A549 (cell line): ENCODE measurements around the gene GPATCH4. TPM values are rescaled to one million over a fixed set of nuclear protein-coding genes. Genes with fewer than 3 reads are reported as not detected.

Experiments used
- ATAC-seq, 2 experiments: fragments of 200-7000 bp in 1 of 2; fragments of >200 bp in 1 of 2; cut with Nextera tagmentation in 1 of 2; cut with Tn5 transposase in 1 of 2; 3 replicates each; pipeline versions ENCODE4 v1.8.0 to v1.9.1; 2018 to 2020; ENCODE audit warnings: mild to moderate bottlenecking in 1 of 2, moderate library complexity in 1 of 2
- CTCF ChIA-PET: fragments of 300-600 bp; sonication (Branson Sonifier 250); formaldehyde crosslinking; extraction: SDS; loops from one replicate; lab custom pipeline; 2021; ENCODE audit warnings: antibody characterized with exemption, inconsistent platforms; lab: Yijun Ruan, JAX
- POLR2A ChIA-PET: fragments of 350-600 bp; formaldehyde crosslinking; extraction: SDS; loops from one replicate; lab custom pipeline; 2021; ENCODE audit warnings: antibody characterized with exemption, inconsistent platforms; lab: Yijun Ruan, JAX
- DNase-seq, 2 experiments: peaks; one replicate each; pipeline versions ENCODE4 v3.0.0 to v3.0.0-alpha.2; 2011 to 2016; ENCODE audit warnings: low read depth in 1 of 2, low spot score in 1 of 2
- FAIRE-seq: peaks from 2 replicates; lab custom pipeline; 2011; peaks lifted over from hg19 to GRCh38; lab: Jason Lieb, UNC
- H3K27ac ChIP-seq, 2 experiments: fragments of >200 bp; sonication (Bioruptor Twin); formaldehyde crosslinking; 3 replicates each; pipeline ENCODE4 v1.5.1; 2016 to 2017
- H3K4me1 ChIP-seq: fragments of >200 bp; sonication (Bioruptor Twin); formaldehyde crosslinking; 3 replicates; pipeline ENCODE4 v1.6.1; 2016
- H3K4me2 ChIP-seq: fragments of >200 bp; sonication (Bioruptor Twin); formaldehyde crosslinking; 3 replicates; pipeline ENCODE4 v1.6.1; 2016
- H3K4me3 ChIP-seq: fragments of >200 bp; sonication (Bioruptor Twin); formaldehyde crosslinking; 3 replicates; pipeline ENCODE4 v1.5.1; 2016
- H3K9me3 ChIP-seq: fragments of >200 bp; sonication (Bioruptor Twin); formaldehyde crosslinking; 3 replicates; pipeline ENCODE4 v1.6.1; 2016
- CTCF ChIP-seq: fragments of >200 bp; sonication (Bioruptor Twin); formaldehyde crosslinking; IDR thresholded peaks from 3 replicates; pipeline ENCODE4 v1.5.1; 2016
- EHMT2 ChIP-seq: fragments of 200-600 bp; sonication (generic); IDR thresholded peaks from 2 replicates; pipeline ENCODE4 v1.6.1; 2016; ENCODE audit warnings: antibody characterized with exemption, low read depth, mild to moderate bottlenecking, moderate library complexity
- ESRRA ChIP-seq: fragments of 150-350 bp; IDR thresholded peaks from 2 replicates; pipeline ENCODE4 v1.6.1; 2014; ENCODE audit warnings: mild to moderate bottlenecking, low read length, borderline replicate concordance
- FOSB ChIP-seq: fragments of 250-450 bp; sonication (Bioruptor Pico); IDR thresholded peaks from 2 replicates; pipeline ENCODE4 v1.5.0; 2020; ENCODE audit warnings: mild to moderate bottlenecking, moderate library complexity
- FOXS1 ChIP-seq: fragments of 250-450 bp; sonication (Bioruptor Pico); IDR thresholded peaks from 2 replicates; pipeline ENCODE4 v1.5.0; 2020; ENCODE audit warnings: mild to moderate bottlenecking, moderate library complexity
- HDAC2 ChIP-seq: fragments of 200-600 bp; sonication (generic); IDR thresholded peaks from 2 replicates; pipeline ENCODE4 v1.6.1; 2016
- HMGXB4 ChIP-seq: fragments of 250-450 bp; sonication (Bioruptor Pico); IDR thresholded peaks from 2 replicates; pipeline ENCODE4 v1.5.0; 2021; ENCODE audit warnings: mild to moderate bottlenecking, moderate library complexity, borderline replicate concordance
- HOXB5 ChIP-seq: fragments of 250-450 bp; sonication (Bioruptor Pico); IDR thresholded peaks from 2 replicates; pipeline ENCODE4 v1.5.0; 2020; ENCODE audit warnings: mild to moderate bottlenecking, moderate library complexity
- KDM5A ChIP-seq: fragments of 200-600 bp; sonication (generic); IDR thresholded peaks from 2 replicates; pipeline ENCODE4 v1.6.1; 2016; ENCODE audit warnings: antibody characterized with exemption, mild to moderate bottlenecking
- MAFK ChIP-seq: fragments of 450-650 bp; IDR thresholded peaks from 2 replicates; pipeline ENCODE4 v1.6.1; 2014; ENCODE audit not compliant: partially characterized antibody
- MAX ChIP-seq: IDR thresholded peaks from 2 replicates; pipeline ENCODE4 v1.6.1; 2012
- MAZ ChIP-seq: fragments of 150-350 bp; IDR thresholded peaks from 2 replicates; pipeline ENCODE4 v1.6.1; 2014; ENCODE audit warnings: antibody characterized with exemption, low read depth, low read length, borderline replicate concordance
- PBX3 ChIP-seq: IDR thresholded peaks from 2 replicates; pipeline ENCODE4 v1.6.1; 2012
- TP53 ChIP-seq: fragments of 250-450 bp; sonication (Bioruptor Pico); IDR thresholded peaks from 2 replicates; pipeline ENCODE4 v1.5.0; 2021; ENCODE audit warnings: mild to moderate bottlenecking, moderate library complexity
- ZNF302 ChIP-seq: fragments of 250-450 bp; sonication (Bioruptor Pico); IDR thresholded peaks from 2 replicates; pipeline ENCODE4 v1.9.0; 2021; ENCODE audit warnings: inconsistent platforms, mild to moderate bottlenecking, moderate library complexity
- WGBS: methylation state at CpG from one replicate; pipeline ENCODE4 v1.1.6; 2017; ENCODE audit errors: missing lambda C conversion rate; 5-methylcytosine and 5-hydroxymethylcytosine counted together
- polyA plus RNA-seq, 4 experiments: library from polyadenylated mRNA; depleted of rRNA in 3 of 4; stranded (reverse); fragments of >200 nt; fragmentation: RNase III in 1 of 4; extraction: RNeasy Plus Mini Kit Qiagen cat#74134 plus additional on column Dnase treatment in 1 of 4; gene quantifications; 2 replicates in 3 of 4; 3 replicates in 1 of 4; pipeline ENCODE4 v1.2.3, GENCODE V29; 2011 to 2017

The GPATCH4 gene
- polyA plus RNA-seq, 2 of the 4 experiments (the other 2 are of a cell fraction) = 68.1 to 85.2 TPM

- 0 out of 2 replicates have a peak, but pooled peaks have one; percentile 43 for TF ChIP-seq MAX
- TF ChIP-seq MAZ = no peak
- no peak for TF ChIP-seq PBX3
- TF ChIP-seq FOSB (CRISPR knock-in tag) = no peak
- no peak for TF ChIP-seq FOXS1 (CRISPR knock-in tag)
- TF ChIP-seq HDAC2 = peak; percentile 96
- TF ChIP-seq KDM5A = peak; percentile 88
- TF ChIP-seq, all 56 proteins: peak for 3
- FAIRE-seq (no peak), ATAC-seq (peak; percentile 97 to 98), DNase-seq (peak; percentile 79 to 97)
- H3K9me3 ChIP-seq = no peaks in the 10 kb centered on the region
- POLR2A ChIA-PET = interaction anchor here (1.3 kb wide), 2 partner anchors 22 to 71 kb away, joined by 5 to 6 read pairs; partner anchors contain the start of gene MEF2D
- H3K4me2 ChIP-seq = peak within 1 kb of the TSS; percentile 85
- CTCF ChIA-PET = interaction anchor here (1.0 to 2.3 kb wide), 11 partner anchors 10 to 187 kb away, joined by 3 to 6 read pairs (median 4); no protein-coding TSS in a partner anchor
- 2% methylated on average over 37 of the region's 38 CpGs for WGBS
- peaks cover 11% of the 10 kb centered on the region; the same call in 1 of the 3 replicates for H3K4me1 ChIP-seq
- H3K4me3 ChIP-seq = peak within 1 kb of the TSS; percentile 65
- peak within 1 kb of the TSS; percentile 56 to 84 for H3K27ac ChIP-seq
Measured at GRCh38 chr1:156571919-156572662, 29.2 kb downstream of the GPATCH4 start, which contains the start of gene IQGAP3. Gene IQGAP3 (minus strand): TSS chr1:156572565. CDS start chr1:156572529, 36 bp downstream.

GRCh38 chr1:156571261-156571852 lies 29.9 kb downstream of the GPATCH4 start:
- WGBS = 5% methylated on average over 4 of the region's 4 CpGs
- POLR2A ChIA-PET = interaction anchor here (1.3 to 1.5 kb wide), 3 partner anchors 23 to 70 kb away, joined by 5 to 6 read pairs (median 6); partner anchors contain the start of gene MEF2D
- peaks cover 11% of the 10 kb centered on the region; the same call in 1 of the 3 replicates for H3K4me1 ChIP-seq
- FAIRE-seq (no peak), ATAC-seq (peak; percentile 30 to 56; a peak in 4 of 6 replicates), DNase-seq (peak; percentile 55)
- peak overlapping the region; percentile 85 for H3K4me2 ChIP-seq
- CTCF ChIA-PET = interaction anchor here (0.9 to 3.1 kb wide), 14 partner anchors 11 to 186 kb away, joined by 3 to 8 read pairs (median 4); no protein-coding TSS in a partner anchor
- H3K9me3 ChIP-seq = no peaks in the 10 kb centered on the region
- TF ChIP-seq PBX3 (no peak), HMGXB4 (CRISPR knock-in tag) (no peak), TP53 (no peak), ESRRA (no peak), MAFK (peak; percentile 69)
- peak overlapping the region; percentile 56 to 84; a peak in 5 of 6 replicates for H3K27ac ChIP-seq
- H3K4me3 ChIP-seq = peak overlapping the region; percentile 65

- TF ChIP-seq HOXB5 (CRISPR knock-in tag) (no peak), EHMT2 (no peak), CTCF (no peak), ZNF302 (CRISPR knock-in tag) (no peak)
- TF ChIP-seq, all 56 proteins: peak for 0
- ATAC-seq (no peak; a peak in 1 of 6 replicates), FAIRE-seq (no peak), DNase-seq (no peak)
- H3K4me1 ChIP-seq = peaks cover 8% of the 10 kb centered on the region; the same call in 1 of the 3 replicates
- WGBS = 95% methylated on average over 4 of the region's 4 CpGs
- no peak overlapping the region for H3K4me3 ChIP-seq
- H3K4me2 ChIP-seq = no peak overlapping the region
- H3K9me3 ChIP-seq = no peaks in the 10 kb centered on the region
- ChIA-PET CTCF (interaction anchor here (0.8 to 1.2 kb wide), 3 partner anchors 19 to 181 kb away, joined by 3 read pairs; partner anchors contain the start of gene MEF2D), POLR2A (no interaction called here)
- no peak overlapping the region for H3K27ac ChIP-seq
Measured at GRCh38 chr1:156566436-156566835, 34.8 kb downstream of the GPATCH4 start.
